Keratinocyte (primary cell): ENCODE results near the gene MON2.

Source experiments
- CTCF ChIP-seq, 3 experiments: IDR thresholded peaks in 1 of 3; conservative IDR thresholded peaks in 1 of 3; optimal IDR thresholded peaks in 1 of 3; 2 replicates in 2 of 3; 3 replicates in 1 of 3; pipeline versions ENCODE3 to v1.5.1; 2011; ENCODE audit warnings: low read length in 3 of 3, mild to moderate bottlenecking in 3 of 3, moderate library complexity in 2 of 3, control low read depth in 1 of 3, inconsistent platforms in 1 of 3; ENCODE audit not compliant: insufficient read depth in 2 of 3; ENCODE audit errors: extremely low read depth in 1 of 3
- EZH2 ChIP-seq: IDR thresholded peaks from one replicate; pipeline ENCODE4 v1.6.1; 2012; ENCODE audit warnings: inconsistent platforms, mild to moderate bottlenecking, low read length, moderate library complexity

GRCh38 chr12:62540354-62540753, 73.7 kb downstream of the MON2 start:
- no peak for TF ChIP-seq EZH2
- TF ChIP-seq CTCF (optimal IDR thresholded peaks at IDR 0.05 in 1 of 3, IDR thresholded peaks at IDR 0.05 in 1 of 3, conservative IDR thresholded peaks at IDR 0.05 in 1 of 3; ENCODE audit: extremely low read depth in 1 of 3, insufficient read depth in 2 of 3, low read length in 3 of 3): no peak
